GM23338 (cell line): ENCODE measurements around the gene RPE. TPM values are rescaled to one million over a fixed set of nuclear protein-coding genes. Genes with fewer than 3 reads are reported as not detected.

Source experiments
- ATAC-seq: fragments of 200-7000 bp; cut with Tn5 transposase; 3 replicates; pipeline ENCODE4 v1.9.1; 2020
- DNase-seq: peaks from one replicate; pipeline ENCODE4 v3.0.0-alpha.2; 2015; ENCODE audit warnings: low spot score
- H2AFZ ChIP-seq: fragments of 200-600 bp; sonication (generic); 2 replicates; pipeline ENCODE4 v1.8.0; 2016; ENCODE audit warnings: antibody characterized with exemption, mild to moderate bottlenecking, moderate library complexity
- H3F3A ChIP-seq: fragments of 200-600 bp; sonication (generic); replicated peaks from 2 replicates; pipeline ENCODE4 v1.8.0; 2017; ENCODE audit warnings: antibody characterized with exemption, mixed run types, low read depth
- H3K27ac ChIP-seq: fragments of 200-600 bp; sonication (generic); 2 replicates; pipeline ENCODE4 v1.6.1; 2016; ENCODE audit warnings: low read depth
- H3K27me3 ChIP-seq: fragments of 200-600 bp; sonication (generic); 2 replicates; pipeline ENCODE4 v1.8.0; 2016; ENCODE audit warnings: mild to moderate bottlenecking, mixed run types, moderate library complexity; ENCODE audit not compliant: insufficient read depth
- H3K36me3 ChIP-seq: fragments of 200-600 bp; sonication (generic); 2 replicates; pipeline ENCODE4 v1.8.0; 2016; ENCODE audit warnings: mild to moderate bottlenecking; ENCODE audit not compliant: insufficient read depth
- H3K4me1 ChIP-seq: fragments of 200-600 bp; sonication (generic); 2 replicates; pipeline ENCODE4 v1.8.0; 2016; ENCODE audit warnings: mild to moderate bottlenecking, moderate library complexity; ENCODE audit not compliant: insufficient read depth
- H3K4me2 ChIP-seq: fragments of 200-600 bp; sonication (generic); 2 replicates; pipeline ENCODE4 v1.7.1; 2017; ENCODE audit warnings: mixed run types
- H3K4me3 ChIP-seq: fragments of 200-600 bp; sonication (generic); 2 replicates; pipeline ENCODE4 v1.6.1; 2016; ENCODE audit warnings: mixed run types
- H3K79me2 ChIP-seq: fragments of 200-600 bp; sonication (generic); replicated peaks from 2 replicates; pipeline ENCODE4 v1.8.0; 2017; ENCODE audit warnings: mild to moderate bottlenecking; ENCODE audit not compliant: insufficient read depth
- H3K9me2 ChIP-seq: fragments of 200-600 bp; sonication (generic); 2 replicates; pipeline ENCODE4 v1.8.0; 2017; ENCODE audit not compliant: insufficient read depth
- H4K20me1 ChIP-seq: fragments of 200-600 bp; sonication (generic); replicated peaks from 2 replicates; pipeline ENCODE4 v1.8.0; 2017; ENCODE audit warnings: mild to moderate bottlenecking; ENCODE audit not compliant: insufficient read depth
- H3K27ac Mint-ChIP-seq: 2 replicates; pipeline ENCODE4 v1.8.0; 2020; ENCODE audit warnings: inconsistent platforms, mild to moderate bottlenecking, moderate library complexity, mixed read lengths
- H3K27me3 Mint-ChIP-seq: 3 replicates; pipeline ENCODE4 v1.8.0; 2022; ENCODE audit warnings: low read depth, mild to moderate bottlenecking, moderate library complexity, mixed read lengths, inconsistent platforms; ENCODE audit not compliant: insufficient read depth, poor library complexity
- H3K36me3 Mint-ChIP-seq: 3 replicates; pipeline ENCODE4 v1.8.0; 2021; ENCODE audit warnings: low read depth, mild to moderate bottlenecking, inconsistent platforms, moderate library complexity, mixed read lengths
- H3K4me1 Mint-ChIP-seq: 3 replicates; pipeline ENCODE4 v1.8.0; 2020; ENCODE audit warnings: mild to moderate bottlenecking, inconsistent platforms, mixed read lengths
- H3K4me3 Mint-ChIP-seq: 3 replicates; pipeline ENCODE4 v1.8.0; 2021; ENCODE audit warnings: moderate library complexity, mild to moderate bottlenecking, inconsistent platforms, mixed read lengths
- H3K9me3 Mint-ChIP-seq: 3 replicates; pipeline ENCODE4 v1.8.0; 2020; ENCODE audit warnings: moderate library complexity, mild to moderate bottlenecking, inconsistent platforms, mixed read lengths
- ETS1 ChIP-seq: IDR thresholded peaks from 2 replicates; pipeline ENCODE4 v1.6.1; 2016; ENCODE audit warnings: antibody characterized with exemption
- EZH2phosphoT487 ChIP-seq: fragments of 200-600 bp; sonication (generic); IDR thresholded peaks from one replicate; pipeline ENCODE4 v1.8.1; 2018; ENCODE audit warnings: antibody characterized with exemption; ENCODE audit not compliant: unreplicated experiment
- JUNB ChIP-seq: IDR thresholded peaks from one replicate; pipeline ENCODE4 v1.6.1; 2016; ENCODE audit warnings: antibody characterized with exemption; ENCODE audit not compliant: unreplicated experiment
- REST ChIP-seq: IDR thresholded peaks from one replicate; pipeline ENCODE4 v1.6.1; 2018; ENCODE audit warnings: antibody characterized with exemption; ENCODE audit not compliant: unreplicated experiment
- STAT1 ChIP-seq: IDR thresholded peaks from one replicate; pipeline ENCODE4 v1.6.1; 2016; ENCODE audit warnings: antibody characterized with exemption; ENCODE audit not compliant: unreplicated experiment
- ZNF114 ChIP-seq: fragments of 250-450 bp; sonication (Bioruptor Pico); IDR thresholded peaks from 2 replicates; pipeline ENCODE4 v1.5.0; 2020; ENCODE audit warnings: mild to moderate bottlenecking, moderate library complexity
- ZNF331 ChIP-seq: fragments of 250-450 bp; sonication (Bioruptor Pico); IDR thresholded peaks from 2 replicates; pipeline ENCODE4 v1.5.0; 2020; ENCODE audit warnings: low read depth, mild to moderate bottlenecking, moderate library complexity
- ZNF462 ChIP-seq: fragments of 250-450 bp; sonication (Bioruptor Pico); IDR thresholded peaks from 2 replicates; pipeline ENCODE4 v1.5.0; 2020; ENCODE audit warnings: mild to moderate bottlenecking, moderate library complexity
- polyA plus RNA-seq: library from polyadenylated mRNA; unstranded; fragments of >200 nt; fragmentation: Nextera tagmentation; extraction: Ambion mirVana; gene quantifications from 2 replicates; pipeline ENCODE4 v1.2.1, GENCODE V29; 2016
- total RNA-seq: library from RNA; depleted of rRNA; stranded (reverse); fragments of >200 nt; shearing (Covaris generic); gene quantifications from 2 replicates; pipeline ENCODE4 v1.2.3, GENCODE V29; 2014
- TF ChIP-seq, protein P1 (sequence below), 2 experiments: fragments of 200-600 bp in 1 of 2; sonication (generic) in 1 of 2; conservative IDR thresholded peaks; 2 replicates each; pipeline versions ENCODE4 v1.5.1 to v1.6.1; 2016 to 2017; ENCODE audit warnings: antibody characterized with exemption in 2 of 2, low read depth in 2 of 2, mild to moderate bottlenecking in 2 of 2, moderate library complexity in 1 of 2

RPE gene
- total and polyA plus RNA-seq, 2 experiments from 2014 or later: 43.1 to 79.1 TPM

- no peak for TF ChIP-seq ZNF462 (CRISPR knock-in tag)
- no peak for TF ChIP-seq JUNB
- no peak for TF ChIP-seq ETS1
These were observed 16.6 kb upstream of the RPE start (continued) for GRCh38 chr2:209985874-209986273.

- H3K4me3 Mint-ChIP-seq: no peak overlapping the region
- DNase-seq: no peak
- TF ChIP-seq EZH2phosphoT487 (no peak), STAT1 (no peak), ZNF331 (CRISPR knock-in tag) (no peak), REST (no peak), ZNF114 (no peak)
- TF ChIP-seq, protein P1, sequence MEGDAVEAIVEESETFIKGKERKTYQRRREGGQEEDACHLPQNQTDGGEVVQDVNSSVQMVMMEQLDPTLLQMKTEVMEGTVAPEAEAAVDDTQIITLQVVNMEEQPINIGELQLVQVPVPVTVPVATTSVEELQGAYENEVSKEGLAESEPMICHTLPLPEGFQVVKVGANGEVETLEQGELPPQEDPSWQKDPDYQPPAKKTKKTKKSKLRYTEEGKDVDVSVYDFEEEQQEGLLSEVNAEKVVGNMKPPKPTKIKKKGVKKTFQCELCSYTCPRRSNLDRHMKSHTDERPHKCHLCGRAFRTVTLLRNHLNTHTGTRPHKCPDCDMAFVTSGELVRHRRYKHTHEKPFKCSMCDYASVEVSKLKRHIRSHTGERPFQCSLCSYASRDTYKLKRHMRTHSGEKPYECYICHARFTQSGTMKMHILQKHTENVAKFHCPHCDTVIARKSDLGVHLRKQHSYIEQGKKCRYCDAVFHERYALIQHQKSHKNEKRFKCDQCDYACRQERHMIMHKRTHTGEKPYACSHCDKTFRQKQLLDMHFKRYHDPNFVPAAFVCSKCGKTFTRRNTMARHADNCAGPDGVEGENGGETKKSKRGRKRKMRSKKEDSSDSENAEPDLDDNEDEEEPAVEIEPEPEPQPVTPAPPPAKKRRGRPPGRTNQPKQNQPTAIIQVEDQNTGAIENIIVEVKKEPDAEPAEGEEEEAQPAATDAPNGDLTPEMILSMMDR (conservative IDR thresholded peaks at IDR 0.05; ENCODE audit: low read depth in 2 of 2): no peak
- Histone ChIP-seq H3K27ac (no peak overlapping the region), H3K36me3 (no peaks in the 10 kb centered on the region), H4K20me1 (no peaks in the 10 kb centered on the region), H3K4me1 (no peaks in the 10 kb centered on the region), H2AFZ (no peak overlapping the region), H3K9me2 (no peaks in the 10 kb centered on the region), H3K4me2 (no peak overlapping the region), H3K4me3 (no peak overlapping the region), H3K79me2 (no peaks in the 10 kb centered on the region), H3K27me3 (no peaks in the 10 kb centered on the region), H3F3A (no peaks in the 10 kb centered on the region)
- no peaks in the 10 kb centered on the region for H3K9me3 Mint-ChIP-seq
- no peaks in the 10 kb centered on the region for H3K4me1 Mint-ChIP-seq
- no peaks in the 10 kb centered on the region for H3K27me3 Mint-ChIP-seq
- H3K27ac Mint-ChIP-seq: no peak overlapping the region
- no peak for ATAC-seq
- H3K36me3 Mint-ChIP-seq: no peaks in the 10 kb centered on the region
These were observed 16.0 kb upstream of the RPE start for GRCh38 chr2:209986415-209986814.
